MM.1S (cell line): ENCODE results near the gene ACBD4.

Experiments used
- EZH2 ChIP-seq: fragments of 300-600 bp; sonication (generic); optimal IDR thresholded peaks from 2 replicates; pipeline ENCODE3; 2017; ENCODE audit warnings: low read depth, mild to moderate bottlenecking, antibody characterized with exemption, low read length, mixed read lengths
- EZH2phosphoT487 ChIP-seq: fragments of 300-600 bp; sonication (generic); IDR thresholded peaks from 2 replicates; pipeline ENCODE4 v1.6.1; 2018; ENCODE audit warnings: antibody characterized with exemption, low read length
- TF ChIP-seq, protein P1 (sequence below): fragments of 300-600 bp; sonication (generic); IDR thresholded peaks from 2 replicates; pipeline ENCODE4 v1.5.1; 2016; ENCODE audit warnings: antibody characterized with exemption, low read length, mixed read lengths

DNA sequence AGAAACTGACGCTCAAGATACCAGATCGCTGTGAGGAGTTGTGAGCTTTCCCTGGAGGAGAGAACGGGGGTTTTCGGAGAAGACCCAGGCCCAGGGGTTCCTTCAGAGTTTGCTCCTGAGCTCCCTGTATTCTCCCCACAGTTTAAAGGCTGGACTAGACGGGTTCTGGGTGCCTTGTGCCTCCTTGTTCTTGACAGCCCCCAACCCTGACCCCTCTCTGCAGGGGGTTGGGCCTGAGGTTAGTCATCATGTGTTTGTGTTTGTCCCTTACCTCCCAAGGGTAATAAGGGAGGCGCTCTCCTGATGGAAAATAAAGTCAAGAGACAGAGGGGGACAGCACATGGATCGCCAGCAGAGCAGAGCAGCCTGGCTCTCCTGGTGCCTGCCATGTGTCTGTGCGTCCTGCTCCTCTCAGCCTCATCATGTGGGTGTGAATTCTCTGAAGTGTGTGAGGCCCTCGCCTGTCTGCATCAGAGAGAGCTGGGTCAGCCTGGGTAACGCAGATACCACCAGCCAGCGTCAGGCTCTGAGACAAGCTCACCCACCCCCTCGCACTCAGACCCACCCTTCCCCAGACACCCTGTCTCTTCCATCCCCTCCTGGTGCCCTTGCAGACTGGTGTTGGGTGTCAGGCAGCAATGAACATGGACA lies 34.9 kb downstream of the ACBD4 start:
- TF ChIP-seq, protein P1, sequence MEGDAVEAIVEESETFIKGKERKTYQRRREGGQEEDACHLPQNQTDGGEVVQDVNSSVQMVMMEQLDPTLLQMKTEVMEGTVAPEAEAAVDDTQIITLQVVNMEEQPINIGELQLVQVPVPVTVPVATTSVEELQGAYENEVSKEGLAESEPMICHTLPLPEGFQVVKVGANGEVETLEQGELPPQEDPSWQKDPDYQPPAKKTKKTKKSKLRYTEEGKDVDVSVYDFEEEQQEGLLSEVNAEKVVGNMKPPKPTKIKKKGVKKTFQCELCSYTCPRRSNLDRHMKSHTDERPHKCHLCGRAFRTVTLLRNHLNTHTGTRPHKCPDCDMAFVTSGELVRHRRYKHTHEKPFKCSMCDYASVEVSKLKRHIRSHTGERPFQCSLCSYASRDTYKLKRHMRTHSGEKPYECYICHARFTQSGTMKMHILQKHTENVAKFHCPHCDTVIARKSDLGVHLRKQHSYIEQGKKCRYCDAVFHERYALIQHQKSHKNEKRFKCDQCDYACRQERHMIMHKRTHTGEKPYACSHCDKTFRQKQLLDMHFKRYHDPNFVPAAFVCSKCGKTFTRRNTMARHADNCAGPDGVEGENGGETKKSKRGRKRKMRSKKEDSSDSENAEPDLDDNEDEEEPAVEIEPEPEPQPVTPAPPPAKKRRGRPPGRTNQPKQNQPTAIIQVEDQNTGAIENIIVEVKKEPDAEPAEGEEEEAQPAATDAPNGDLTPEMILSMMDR: no peak
- TF ChIP-seq EZH2: no peak
- TF ChIP-seq EZH2phosphoT487: no peak
